AG04449 (cell line): ENCODE measurements around the gene APOD.

Experiments used
- CTCF ChIA-PET: fragments of 350-600 bp; formaldehyde crosslinking; extraction: SDS; loops from one replicate; lab custom pipeline; 2021; ENCODE audit warnings: antibody characterized with exemption; lab: Yijun Ruan, JAX
- POLR2A ChIA-PET: fragments of 400-600, 350-600 bp; formaldehyde crosslinking; extraction: SDS; loops from one replicate; lab custom pipeline; 2020; ENCODE audit warnings: antibody characterized with exemption, inconsistent platforms; lab: Yijun Ruan, JAX
- DNase-seq: peaks from one replicate; pipeline ENCODE4 v3.0.0-alpha.2; 2010; ENCODE audit warnings: low read depth, low spot score
- H3K4me3 ChIP-seq: 2 replicates; pipeline ENCODE4 v1.5.1; 2011; ENCODE audit warnings: low read depth, mild to moderate bottlenecking, control low read depth, low read length
- TF ChIP-seq, protein P1 (sequence below): IDR thresholded peaks from one replicate; pipeline ENCODE4 v1.5.1; 2011; ENCODE audit warnings: mild to moderate bottlenecking, moderate library complexity, low read length, control low read depth, inconsistent platforms; ENCODE audit not compliant: insufficient read depth; ENCODE audit errors: missing control alignments

The APOD gene

GRCh38 chr3:195570344-195570743 lies 13.4 kb downstream of the APOD start:
- ChIA-PET CTCF (interaction anchor here (1.3 kb wide), 1 partner anchor 13 kb away, joined by 6 read pairs; no protein-coding TSS in a partner anchor), POLR2A (no interaction called here)
- DNase-seq: no peak
- TF ChIP-seq, protein P1, sequence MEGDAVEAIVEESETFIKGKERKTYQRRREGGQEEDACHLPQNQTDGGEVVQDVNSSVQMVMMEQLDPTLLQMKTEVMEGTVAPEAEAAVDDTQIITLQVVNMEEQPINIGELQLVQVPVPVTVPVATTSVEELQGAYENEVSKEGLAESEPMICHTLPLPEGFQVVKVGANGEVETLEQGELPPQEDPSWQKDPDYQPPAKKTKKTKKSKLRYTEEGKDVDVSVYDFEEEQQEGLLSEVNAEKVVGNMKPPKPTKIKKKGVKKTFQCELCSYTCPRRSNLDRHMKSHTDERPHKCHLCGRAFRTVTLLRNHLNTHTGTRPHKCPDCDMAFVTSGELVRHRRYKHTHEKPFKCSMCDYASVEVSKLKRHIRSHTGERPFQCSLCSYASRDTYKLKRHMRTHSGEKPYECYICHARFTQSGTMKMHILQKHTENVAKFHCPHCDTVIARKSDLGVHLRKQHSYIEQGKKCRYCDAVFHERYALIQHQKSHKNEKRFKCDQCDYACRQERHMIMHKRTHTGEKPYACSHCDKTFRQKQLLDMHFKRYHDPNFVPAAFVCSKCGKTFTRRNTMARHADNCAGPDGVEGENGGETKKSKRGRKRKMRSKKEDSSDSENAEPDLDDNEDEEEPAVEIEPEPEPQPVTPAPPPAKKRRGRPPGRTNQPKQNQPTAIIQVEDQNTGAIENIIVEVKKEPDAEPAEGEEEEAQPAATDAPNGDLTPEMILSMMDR: no peak
- no peak overlapping the region for H3K4me3 ChIP-seq

- H3K4me3 ChIP-seq: no peak overlapping the region
- ChIA-PET CTCF (interaction anchor here (1.8 kb wide), 1 partner anchor 10 kb away, joined by 4 read pairs; no protein-coding TSS in a partner anchor), POLR2A (no interaction called here)
- no peak for DNase-seq
- TF ChIP-seq, protein P1: no peak
These were observed 15.1 kb downstream of the APOD start for GRCh38 chr3:195568630-195569029.

- CTCF ChIA-PET: interaction anchor here (1.4 to 1.8 kb wide), 2 partner anchors 9 to 14 kb away, joined by 3 to 4 read pairs; no protein-coding TSS in a partner anchor
- POLR2A ChIA-PET: no interaction called here
- no peak overlapping the region for H3K4me3 ChIP-seq
- no peak for DNase-seq
- TF ChIP-seq, protein P1: no peak
These were observed 16.9 kb downstream of the APOD start for GRCh38 chr3:195566797-195567196.

GRCh38 chr3:195565716-195566115 lies 18.0 kb downstream of the APOD start:
- CTCF ChIA-PET: interaction anchor here (1.2 kb wide), 1 partner anchor 294 kb away, joined by 3 read pairs; the partner anchor contains the start of gene XXYLT1
- no peak overlapping the region for H3K4me3 ChIP-seq
- POLR2A ChIA-PET: no interaction called here
- DNase-seq: no peak
- TF ChIP-seq, protein P1: no peak

DNA sequence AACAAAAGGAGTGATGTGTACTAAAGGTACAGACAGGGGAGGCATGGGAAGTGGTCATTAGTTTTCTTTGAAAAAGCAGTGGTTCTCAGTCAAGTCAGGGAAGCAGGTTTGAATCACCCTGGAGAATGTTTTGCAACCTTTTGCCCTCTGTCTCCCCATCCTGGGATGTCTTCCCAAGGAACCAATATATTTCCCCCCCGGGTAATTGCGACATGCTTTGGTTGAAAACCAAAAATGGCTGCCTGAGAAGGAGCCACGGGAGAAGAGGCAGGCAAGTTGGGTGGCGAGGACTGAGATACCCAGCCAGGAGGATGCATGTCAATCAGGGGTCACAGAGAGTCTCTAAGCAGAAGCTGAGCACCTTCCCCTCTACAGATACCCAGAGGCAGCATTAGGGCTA lies 20.4 kb downstream of the APOD start:
- no peak for DNase-seq
- ChIA-PET CTCF (interaction anchor here (0.9 kb wide), 1 partner anchor 293 kb away, joined by 3 read pairs; no protein-coding TSS in a partner anchor), POLR2A (no interaction called here)
- TF ChIP-seq, protein P1: no peak
- H3K4me3 ChIP-seq: no peak overlapping the region

GRCh38 chr3:195559723-195560409 lies 23.9 kb downstream of the APOD start:
- TF ChIP-seq, protein P1: no peak
- no peak for DNase-seq
- ChIA-PET POLR2A (no interaction called here), CTCF (interaction anchor here (1.6 kb wide), 1 partner anchor 9 kb away, joined by 5 read pairs; no protein-coding TSS in a partner anchor)
- no peak overlapping the region for H3K4me3 ChIP-seq
